Thyroid gland (tissue), 4 donors: ENCODE data around the gene LRP2BP.

Source experiments
- CTCF ChIP-seq, 6 experiments: fragments of 200-600 bp in 3 of 6; fragments of 450-650 bp in 3 of 6; sonication (generic) in 3 of 6; IDR thresholded peaks; one replicate each; pipeline ENCODE4 v1.5.1; 2016 to 2019; ENCODE audit warnings: antibody characterized with exemption in 6 of 6, mild to moderate bottlenecking in 2 of 6, inconsistent platforms in 1 of 6, moderate library complexity in 1 of 6
- POLR2A ChIP-seq, 2 donors: fragments of 450-650 bp; IDR thresholded peaks; one replicate each; pipeline ENCODE4 v1.6.1; 2017; ENCODE audit warnings: antibody characterized with exemption in 2 of 2, mild to moderate bottlenecking in 2 of 2, moderate library complexity in 1 of 2

- TF ChIP-seq CTCF (IDR thresholded peaks at IDR 0.05): no peak
- no peak for TF ChIP-seq POLR2A (IDR thresholded peaks at IDR 0.05)
Measured at GRCh38 chr4:185382754-185383153, 13.0 kb downstream of the LRP2BP start.
